Head of caudate nucleus (tissue), 42 donors: ENCODE results near the gene TANGO6.
"Not testable (repeated sequence)": the region's sequence is repeated elsewhere in the genome, so short reads cannot be mapped to it uniquely, and the experiment has no call there.

Source experiments
- DNase-seq, 42 donors: peaks; one replicate each; pipeline versions ENCODE4 v3.0.0 to v3.0.0-alpha.2; 2020 to 2021; ENCODE audit warnings: mixed read lengths in 7 of 42
- intact Hi-C: fragments of 100-400 bp; cut with DNase I; formaldehyde crosslinking; loops from one replicate; pipeline ENCODE4 v1.15.0; 2022

The TANGO6 gene

GRCh38 chr16:69035375-69035774 is 192.0 kb downstream of the TANGO6 start:
- no peak for DNase-seq
- intact Hi-C loops = no loop called here

GRCh38 chr16:69036399-69037091 is 193.2 kb downstream of the TANGO6 start:
- intact Hi-C loops = no loop called here

GRCh38 chr16:69037373-69038160 is 194.2 kb downstream of the TANGO6 start:
- intact Hi-C loops = no loop called here
- DNase-seq = no peak

More at GRCh38 chr16:69036399-69037091, 193.2 kb downstream of the TANGO6 start:
- no peak for DNase-seq

GRCh38 chr16:69039333-69039941 is 196.1 kb downstream of the TANGO6 start:
- no peak for DNase-seq
- intact Hi-C loops = no loop called here

GRCh38 chr16:69040144-69040909 is 197.0 kb downstream of the TANGO6 start:
- no peak for DNase-seq
- intact Hi-C loops = no loop called here

GRCh38 chr16:69048328-69049120 is 205.2 kb downstream of the TANGO6 start:
- intact Hi-C loops = no loop called here
- no peak for DNase-seq

GRCh38 chr16:69049146-69049545 is 205.8 kb downstream of the TANGO6 start:
- intact Hi-C loops = no loop called here

GRCh38 chr16:69049603-69050375 is 206.5 kb downstream of the TANGO6 start:
- DNase-seq = no peak
- intact Hi-C loops = no loop called here

More at GRCh38 chr16:69049146-69049545, 205.8 kb downstream of the TANGO6 start:
- DNase-seq = no peak

GRCh38 chr16:69051517-69051830 is 208.1 kb downstream of the TANGO6 start:
- intact Hi-C loops = not testable (repeated sequence)

GRCh38 chr16:69055008-69055407 is 211.7 kb downstream of the TANGO6 start:
- intact Hi-C loops = no loop called here
- DNase-seq = no peak

More at GRCh38 chr16:69051517-69051830, 208.1 kb downstream of the TANGO6 start:
- DNase-seq = not testable (repeated sequence)

- intact Hi-C loops = no loop called here
- no peak for DNase-seq
These were observed 212.6 kb downstream of the TANGO6 start for GRCh38 chr16:69055980-69056379.

GRCh38 chr16:69056421-69056820 is 213.1 kb downstream of the TANGO6 start:
- intact Hi-C loops = no loop called here

GRCh38 chr16:69057400-69058378 is 214.4 kb downstream of the TANGO6 start:
- peak in 1 of 42 donors; percentile 46 for DNase-seq
- intact Hi-C loops = no loop called here

More at GRCh38 chr16:69056421-69056820, 213.1 kb downstream of the TANGO6 start:
- DNase-seq = no peak

- DNase-seq, intact Hi-C loops: not testable (repeated sequence)
These were observed 220.2 kb downstream of the TANGO6 start for GRCh38 chr16:69063491-69063890.

GRCh38 chr16:69064124-69064763 is 220.9 kb downstream of the TANGO6 start:
- intact Hi-C loops = no loop called here

GRCh38 chr16:69064764-69065313 is 221.5 kb downstream of the TANGO6 start:
- intact Hi-C loops = no loop called here
- peak in 40 of 42 donors; percentile 9 to 72 (median 37) for DNase-seq

More at GRCh38 chr16:69064124-69064763, 220.9 kb downstream of the TANGO6 start:
- no peak for DNase-seq
